Neuronal stem cell (in vitro differentiated cells): ENCODE measurements around the gene NDRG2.
"Not testable (repeated sequence)": the region's sequence is repeated elsewhere in the genome, so short reads cannot be mapped to it uniquely, and the experiment has no call there.

ENCODE experiments used
- DNase-seq: peaks from one replicate; pipeline ENCODE4 v3.0.0-alpha.2; 2013; ENCODE audit warnings: low spot score
- H2AFZ ChIP-seq: one replicate; pipeline ENCODE4 v1.6.1; 2013; ENCODE audit warnings: mild to moderate bottlenecking, low read length, inconsistent platforms
- H2AK5ac ChIP-seq: 2 replicates; pipeline ENCODE4 v1.6.1; 2013; ENCODE audit warnings: low read depth, mild to moderate bottlenecking, inconsistent platforms, low read length, moderate library complexity, mixed read lengths
- H2BK120ac ChIP-seq: 2 replicates; pipeline ENCODE4 v1.6.1; 2013; ENCODE audit warnings: low read depth, mild to moderate bottlenecking, inconsistent platforms, low read length, moderate library complexity, mixed read lengths
- H2BK12ac ChIP-seq: one replicate; pipeline ENCODE4 v1.6.1; 2013; ENCODE audit warnings: low read length, inconsistent platforms
- H2BK15ac ChIP-seq: 2 replicates; pipeline ENCODE4 v1.6.1; 2013; ENCODE audit warnings: mild to moderate bottlenecking, low read length, inconsistent platforms, mixed read lengths
- H2BK5ac ChIP-seq: one replicate; pipeline ENCODE4 v1.6.1; 2013; ENCODE audit warnings: inconsistent platforms, mild to moderate bottlenecking, low read length, moderate library complexity
- H3K14ac ChIP-seq: one replicate; pipeline ENCODE4 v1.6.1; 2013; ENCODE audit warnings: low read length, inconsistent platforms
- H3K18ac ChIP-seq: 2 replicates; pipeline ENCODE4 v1.6.1; 2013; ENCODE audit warnings: low read length, inconsistent platforms
- H3K23ac ChIP-seq: 2 replicates; pipeline ENCODE4 v1.6.1; 2013; ENCODE audit warnings: low read depth, mild to moderate bottlenecking, mixed read lengths, low read length, inconsistent platforms; ENCODE audit not compliant: poor library complexity
- H3K27ac ChIP-seq: replicated peaks from 3 replicates; pipeline ENCODE4 v1.5.1; 2013; ENCODE audit warnings: low read length, inconsistent platforms
- H3K27me3 ChIP-seq, 3 experiments: 2 replicates each; pipeline ENCODE4 v1.6.1; 2013; ENCODE audit warnings: low read length in 3 of 3, mild to moderate bottlenecking in 2 of 3, inconsistent platforms in 1 of 3, low read depth in 1 of 3, mixed read lengths in 1 of 3, moderate library complexity in 1 of 3; ENCODE audit not compliant: control insufficient read depth in 3 of 3, insufficient read depth in 3 of 3
- H3K36me3 ChIP-seq, 2 donors: replicated peaks in 1 of 2; 2 replicates each; pipeline ENCODE4 v1.6.1; 2013; ENCODE audit warnings: low read length in 2 of 2; ENCODE audit not compliant: control insufficient read depth in 2 of 2, insufficient read depth in 2 of 2
- H3K4ac ChIP-seq: 2 replicates; pipeline ENCODE4 v1.6.1; 2013; ENCODE audit warnings: inconsistent platforms, mild to moderate bottlenecking, low read length, moderate library complexity
- H3K4me1 ChIP-seq, 2 donors: 1 replicate in 1 of 2; 2 replicates in 1 of 2; pipeline ENCODE4 v1.6.1; 2013; ENCODE audit warnings: low read length in 2 of 2, low read depth in 1 of 2; ENCODE audit not compliant: control insufficient read depth in 2 of 2, insufficient read depth in 1 of 2
- H3K4me2 ChIP-seq: one replicate; pipeline ENCODE4 v1.6.1; 2013; ENCODE audit warnings: mild to moderate bottlenecking, low read length, inconsistent platforms; ENCODE audit not compliant: insufficient read depth, poor library complexity, severe bottlenecking
- H3K4me3 ChIP-seq, 2 donors: 2 replicates each; pipeline ENCODE4 v1.5.1; 2013; ENCODE audit warnings: low read length in 2 of 2, mild to moderate bottlenecking in 2 of 2, inconsistent platforms in 1 of 2, moderate library complexity in 1 of 2
- H3K79me1 ChIP-seq: one replicate; pipeline ENCODE4 v1.6.1; 2013; ENCODE audit warnings: low read depth, mild to moderate bottlenecking, inconsistent platforms, low read length, moderate library complexity
- H3K9ac ChIP-seq: one replicate; pipeline ENCODE4 v1.6.1; 2013; ENCODE audit warnings: mild to moderate bottlenecking, low read depth, low read length, inconsistent platforms; ENCODE audit not compliant: poor library complexity
- H3K9me3 ChIP-seq, 2 donors: replicated peaks in 1 of 2; 2 replicates each; pipeline versions ENCODE3 to v1.6.1; 2013; ENCODE audit warnings: low read length in 2 of 2, mild to moderate bottlenecking in 2 of 2, inconsistent platforms in 1 of 2, low read depth in 1 of 2, mixed read lengths in 1 of 2, moderate library complexity in 1 of 2; ENCODE audit not compliant: control insufficient read depth in 2 of 2, insufficient read depth in 1 of 2
- H4K8ac ChIP-seq: one replicate; pipeline ENCODE4 v1.6.1; 2013; ENCODE audit warnings: low read depth, mild to moderate bottlenecking, inconsistent platforms, low read length, moderate library complexity
- H4K91ac ChIP-seq: one replicate; pipeline ENCODE4 v1.6.1; 2013; ENCODE audit warnings: low read length, low read depth, mild to moderate bottlenecking, inconsistent platforms; ENCODE audit not compliant: poor library complexity
- WGBS, 2 donors: extraction: QIAGEN DNeasy Blood & Tissue Kit; methylation state at CpG; one replicate each; pipeline ENCODE4 v1.1.7; 2013; ENCODE audit warnings: missing lambda C conversion rate in 2 of 2, mixed read lengths in 1 of 2; ENCODE audit not compliant: insufficient read length in 2 of 2, insufficient replicate concordance in 1 of 2; ENCODE audit errors: extremely low coverage in 2 of 2; 5-methylcytosine and 5-hydroxymethylcytosine counted together

Gene NDRG2

DNA sequence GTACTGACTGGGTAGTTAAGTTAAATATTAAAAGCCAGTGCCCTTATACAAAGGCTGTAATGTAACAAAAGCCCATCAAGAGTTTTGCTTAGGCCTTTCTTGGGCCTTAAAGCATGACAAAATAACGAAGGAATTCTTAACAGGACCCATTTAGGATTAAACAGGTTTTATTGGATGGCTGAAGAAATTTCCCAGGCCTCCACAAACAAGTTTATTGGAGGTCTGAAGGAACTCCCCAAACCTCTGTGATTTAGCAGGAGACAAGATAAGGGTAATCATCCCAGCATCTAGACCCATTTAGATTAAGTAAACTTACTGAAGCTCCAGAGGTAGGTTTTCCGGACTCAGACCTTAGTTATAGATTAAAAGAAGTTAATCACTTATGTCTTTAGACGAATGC, 15.1 kb downstream of the NDRG2 start:
- not testable (repeated sequence) for H2BK12ac ChIP-seq, H2BK15ac ChIP-seq, H3K4me3 ChIP-seq, H3K23ac ChIP-seq, H3K4ac ChIP-seq, H3K4me1 ChIP-seq, H3K14ac ChIP-seq, H3K18ac ChIP-seq, H4K91ac ChIP-seq, H3K9me3 ChIP-seq, H3K9ac ChIP-seq, H2AK5ac ChIP-seq, H3K4me2 ChIP-seq, H2BK120ac ChIP-seq, H2BK5ac ChIP-seq, H3K36me3 ChIP-seq, DNase-seq, H4K8ac ChIP-seq, H3K79me1 ChIP-seq
- Histone ChIP-seq H2AFZ (peak overlapping the region; percentile 69), H3K27me3 (peaks cover 0 to 11% (median 0%) of the 10 kb centered on the region in 3 experiments), H3K27ac (peak overlapping the region; percentile 55)
- no CpG with 5 or more reads among the region's 3 CpGs for WGBS, 2 donors

DNA sequence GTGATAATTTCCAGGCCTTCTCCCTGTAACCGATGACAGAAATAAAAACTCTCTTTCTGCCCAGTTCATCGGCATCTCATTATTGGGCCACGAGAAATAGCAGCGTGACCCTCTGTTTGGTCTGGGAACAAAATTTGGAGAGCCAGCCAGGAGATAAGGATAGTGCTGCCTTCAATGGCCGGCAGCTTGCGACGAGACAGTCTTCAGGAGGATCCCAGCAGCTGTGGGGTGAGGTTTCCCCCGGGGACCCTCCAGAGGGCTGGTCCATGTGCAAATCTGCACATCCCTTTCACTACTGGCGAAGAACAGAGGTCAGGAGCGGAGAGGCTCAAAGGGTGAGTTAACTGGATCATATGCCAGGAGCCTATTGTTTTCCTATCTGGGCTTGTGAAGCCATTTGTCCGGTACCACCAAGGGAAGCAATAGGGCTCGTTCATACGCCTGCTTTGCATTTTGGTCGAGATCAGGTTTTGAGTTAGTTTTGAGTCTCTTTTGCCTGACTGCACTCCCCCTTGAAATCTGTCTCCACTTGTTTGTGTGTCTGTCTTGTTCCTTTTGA, 21.0 kb downstream of the NDRG2 start:
- H2BK5ac ChIP-seq: no peak overlapping the region
- H3K27me3 ChIP-seq: no peaks in the 10 kb centered on the region
- no peak overlapping the region for H3K4me2 ChIP-seq
- H3K9ac ChIP-seq: no peak overlapping the region
- no peak overlapping the region for H4K91ac ChIP-seq
- H2AK5ac ChIP-seq: no peak overlapping the region
- H3K18ac ChIP-seq: peak overlapping the region; percentile 36
- DNase-seq: no peak
- no peaks in the 10 kb centered on the region for H3K36me3 ChIP-seq
- H3K9me3 ChIP-seq: no peaks in the 10 kb centered on the region
- no peak overlapping the region for H4K8ac ChIP-seq
- H2AFZ ChIP-seq: peak overlapping the region; percentile 69
- H2BK120ac ChIP-seq: no peak overlapping the region
- H3K79me1 ChIP-seq: no peaks in the 10 kb centered on the region
- no peak overlapping the region for H3K27ac ChIP-seq
- peak overlapping the region; percentile 34 for H2BK15ac ChIP-seq
- H3K23ac ChIP-seq: no peak overlapping the region
- no CpG with 5 or more reads among the region's 14 CpGs for WGBS, 2 donors
- peaks cover 0 to 5% of the 10 kb centered on the region in 2 donors for H3K4me1 ChIP-seq
- H3K14ac ChIP-seq: no peak overlapping the region
- peak overlapping the region; percentile 56 for H3K4ac ChIP-seq
- H3K4me3 ChIP-seq: no peak overlapping the region
- no peak overlapping the region for H2BK12ac ChIP-seq

DNA sequence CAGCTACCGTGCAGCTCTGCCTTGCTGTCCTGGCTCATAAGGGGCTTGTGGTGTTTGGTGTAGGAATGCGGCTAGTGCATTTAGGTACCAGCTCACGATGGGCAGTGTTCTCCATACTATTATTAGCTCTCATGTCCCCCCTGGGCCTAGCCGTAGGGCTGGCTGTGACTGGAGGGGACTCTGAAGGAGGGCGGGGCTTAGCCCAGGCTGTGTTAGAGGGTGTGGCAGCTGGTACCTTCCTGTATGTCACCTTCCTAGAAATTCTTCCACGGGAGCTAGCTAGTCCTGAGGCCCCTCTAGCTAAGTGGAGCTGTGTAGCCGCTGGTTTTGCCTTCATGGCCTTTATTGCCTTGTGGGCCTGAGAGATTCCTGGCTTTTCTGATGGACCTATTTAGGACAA, 23.6 kb downstream of the NDRG2 start:
- no peak overlapping the region for H2AK5ac ChIP-seq
- no peak overlapping the region for H4K91ac ChIP-seq
- no peak overlapping the region for H3K27ac ChIP-seq
- no peak overlapping the region for H3K23ac ChIP-seq
- H2AFZ ChIP-seq: no peak overlapping the region
- no peak overlapping the region for H3K18ac ChIP-seq
- H2BK5ac ChIP-seq: no peak overlapping the region
- no peak overlapping the region for H2BK120ac ChIP-seq
- no peak overlapping the region for H2BK15ac ChIP-seq
- no peak overlapping the region for H3K9ac ChIP-seq
- peaks cover 4 to 17% of the 10 kb centered on the region in 2 donors for H3K36me3 ChIP-seq
- no peaks in the 10 kb centered on the region for H3K79me1 ChIP-seq
- peak overlapping the region in 1 of 2 donors; percentile 4 for H3K4me3 ChIP-seq
- H3K14ac ChIP-seq: no peak overlapping the region
- no peak overlapping the region for H3K4me2 ChIP-seq
- no peaks in the 10 kb centered on the region for H3K9me3 ChIP-seq
- H3K4ac ChIP-seq: no peak overlapping the region
- H3K27me3 ChIP-seq: no peaks in the 10 kb centered on the region
- no peak overlapping the region for H2BK12ac ChIP-seq
- H4K8ac ChIP-seq: no peak overlapping the region
- no CpG with 5 or more reads among the region's 7 CpGs for WGBS, 2 donors
- peaks cover 0 to 4% of the 10 kb centered on the region in 2 donors for H3K4me1 ChIP-seq
- no peak for DNase-seq

DNA sequence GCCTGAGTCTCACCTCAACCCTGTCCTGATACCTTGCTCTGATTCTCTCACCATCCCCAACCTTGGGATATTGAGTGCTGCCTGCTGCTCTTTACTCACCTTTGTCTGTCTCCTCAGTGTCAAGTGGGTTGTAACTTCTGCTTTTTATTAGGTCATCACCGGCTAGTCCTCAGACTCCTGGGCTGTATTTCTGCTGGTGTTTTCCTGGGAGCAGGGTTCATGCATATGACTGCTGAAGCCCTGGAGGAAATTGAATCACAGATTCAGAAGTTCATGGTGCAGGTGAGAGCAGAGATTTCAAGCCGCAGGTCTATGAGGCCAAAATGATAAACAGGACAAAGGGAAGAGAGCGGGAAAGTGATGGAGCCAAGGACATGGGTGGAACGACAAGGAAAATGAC, 25.3 kb downstream of the NDRG2 start:
- Histone ChIP-seq H3K4ac (no peak overlapping the region), H3K27ac (no peak overlapping the region), H2AFZ (no peak overlapping the region)

More for the DNA sequence above, 25.3 kb downstream of the NDRG2 start:
- Histone ChIP-seq H2AK5ac (no peak overlapping the region), H3K4me1 (peaks cover 0 to 4% of the 10 kb centered on the region in 2 donors), H3K79me1 (no peaks in the 10 kb centered on the region), H3K27me3 (no peaks in the 10 kb centered on the region), H3K18ac (no peak overlapping the region), H2BK120ac (no peak overlapping the region), H3K9ac (no peak overlapping the region), H4K91ac (no peak overlapping the region), H2BK12ac (no peak overlapping the region), H3K4me2 (no peak overlapping the region), H3K36me3 (peaks cover 17 to 34% of the 10 kb centered on the region in 2 donors), H4K8ac (no peak overlapping the region), H2BK5ac (no peak overlapping the region), H3K23ac (no peak overlapping the region), H3K4me3 (no peak overlapping the region), H2BK15ac (no peak overlapping the region), H3K9me3 (no peaks in the 10 kb centered on the region), H3K14ac (no peak overlapping the region)
- DNase-seq: no peak
- no CpG with 5 or more reads among the region's 4 CpGs for WGBS, 2 donors
